Type B pancreatic cell (in vitro differentiated cells): ENCODE measurements around the gene DMRT1. TPM values are rescaled to one million over a fixed set of nuclear protein-coding genes. Genes with fewer than 3 reads are reported as not detected.

Experiments used
- DNase-seq: peaks from one replicate; pipeline ENCODE4 v3.0.0; 2021; ENCODE audit warnings: mixed read lengths; ENCODE audit not compliant: unreplicated experiment; ENCODE audit errors: extremely low spot score
- H3K27ac Mint-ChIP-seq: 2 replicates; pipeline ENCODE4 v1.8.0; 2021; ENCODE audit warnings: mild to moderate bottlenecking, mixed read lengths
- H3K27me3 Mint-ChIP-seq: 2 replicates; pipeline ENCODE4 v1.8.0; 2021; ENCODE audit warnings: mixed read lengths
- H3K36me3 Mint-ChIP-seq: 2 replicates; pipeline ENCODE4 v1.8.0; 2021; ENCODE audit warnings: mixed read lengths
- H3K4me1 Mint-ChIP-seq: one replicate; pipeline ENCODE4 v1.8.0; 2021; ENCODE audit warnings: mixed read lengths; ENCODE audit not compliant: unreplicated experiment
- H3K4me3 Mint-ChIP-seq: 2 replicates; pipeline ENCODE4 v1.8.0; 2021; ENCODE audit warnings: mild to moderate bottlenecking, mixed read lengths
- H3K9me3 Mint-ChIP-seq: 2 replicates; pipeline ENCODE4 v1.8.0; 2021; ENCODE audit warnings: mixed read lengths
- CTCF ChIP-seq: fragments of 200-600 bp; sonication (generic); conservative IDR thresholded peaks from 2 replicates; pipeline ENCODE4 v1.5.0; 2021; ENCODE audit warnings: antibody characterized with exemption, mild to moderate bottlenecking
- total RNA-seq: library from RNA; stranded (reverse); gene quantifications from 2 replicates; pipeline ENCODE4 v1.2.1, GENCODE V29; 2021; ENCODE audit warnings: low replicate concordance

Gene DMRT1
- total RNA-seq, 1 donor from 2014 or later: not detected

GRCh38 chr9:899440-900184 lies 58.1 kb downstream of the DMRT1 start:
- H3K27me3 Mint-ChIP-seq: peaks cover 36% of the 10 kb centered on the region
- peaks cover 10% of the 10 kb centered on the region for H3K4me1 Mint-ChIP-seq
- no peak for TF ChIP-seq CTCF
- no peak overlapping the region for H3K4me3 Mint-ChIP-seq
- DNase-seq: no peak
- H3K9me3 Mint-ChIP-seq: no peaks in the 10 kb centered on the region
- no peak overlapping the region for H3K27ac Mint-ChIP-seq
- no peaks in the 10 kb centered on the region for H3K36me3 Mint-ChIP-seq

- H3K4me3 Mint-ChIP-seq: no peak overlapping the region
- peaks cover 10% of the 10 kb centered on the region for H3K4me1 Mint-ChIP-seq
- H3K27ac Mint-ChIP-seq: no peak overlapping the region
- DNase-seq: no peak
- peaks cover 67% of the 10 kb centered on the region for H3K27me3 Mint-ChIP-seq
- TF ChIP-seq CTCF: no peak
- H3K36me3 Mint-ChIP-seq: no peaks in the 10 kb centered on the region
- H3K9me3 Mint-ChIP-seq: no peaks in the 10 kb centered on the region
Measured at GRCh38 chr9:903886-904285, 62.4 kb downstream of the DMRT1 start.

GRCh38 chr9:905906-906305 lies 64.4 kb downstream of the DMRT1 start:
- Mint-ChIP-seq H3K4me3 (no peak overlapping the region), H3K36me3 (no peaks in the 10 kb centered on the region), H3K9me3 (no peaks in the 10 kb centered on the region), H3K4me1 (peaks cover 10% of the 10 kb centered on the region), H3K27ac (no peak overlapping the region), H3K27me3 (peaks cover 78% of the 10 kb centered on the region)
- DNase-seq: no peak
- no peak for TF ChIP-seq CTCF

- no peak overlapping the region for H3K27ac Mint-ChIP-seq
- no peak for DNase-seq
Measured at GRCh38 chr9:908536-909205, 67.2 kb downstream of the DMRT1 start.

GRCh38 chr9:911005-911404 lies 69.5 kb downstream of the DMRT1 start:
- H3K27ac Mint-ChIP-seq: no peak overlapping the region
- no peaks in the 10 kb centered on the region for H3K9me3 Mint-ChIP-seq
- H3K27me3 Mint-ChIP-seq: peaks cover 79% of the 10 kb centered on the region
- H3K36me3 Mint-ChIP-seq: no peaks in the 10 kb centered on the region
- peak; percentile 38 for TF ChIP-seq CTCF
- H3K4me3 Mint-ChIP-seq: no peak overlapping the region
- no peaks in the 10 kb centered on the region for H3K4me1 Mint-ChIP-seq
- no peak for DNase-seq

More at GRCh38 chr9:908536-909205, 67.2 kb downstream of the DMRT1 start:
- Mint-ChIP-seq H3K36me3 (no peaks in the 10 kb centered on the region), H3K4me3 (no peak overlapping the region), H3K4me1 (peaks cover 2% of the 10 kb centered on the region), H3K27me3 (peaks cover 86% of the 10 kb centered on the region), H3K9me3 (no peaks in the 10 kb centered on the region)
- TF ChIP-seq CTCF: no peak
